Activated CD8-positive, alpha-beta memory T cell treated with anti-CD3 and anti-CD28 coated beads, Interleukin-2, amount 10 ng/mL, durations not matched to agents 7 days and 5 days (primary cell): ENCODE measurements around the gene CCNK. TPM values are rescaled to one million over a fixed set of nuclear protein-coding genes. Genes with fewer than 3 reads are reported as not detected.
A peak's percentile ranks its signal among the peaks of the same experiment; 100 is the strongest.

ENCODE experiments used
- ATAC-seq: fragments of 150-1000 bp; cut with Tn5 transposase; one replicate; pipeline ENCODE4 v1.10.0; 2021; ENCODE audit warnings: moderate library complexity
- CTCF ChIA-PET: fragments of 350-600 bp; sonication (Branson Sonifier 250); formaldehyde crosslinking; loops from one replicate; lab custom pipeline; 2021; ENCODE audit warnings: antibody characterized with exemption; lab: Charles Lee
- DNase-seq: peaks from one replicate; pipeline ENCODE4 v3.0.0-alpha.2; 2020
- H3K27ac Mint-ChIP-seq: one replicate; pipeline ENCODE4 v1.8.0; 2021; ENCODE audit warnings: mild to moderate bottlenecking, mixed read lengths
- H3K27me3 Mint-ChIP-seq: one replicate; pipeline ENCODE4 v1.8.0; 2021; ENCODE audit warnings: mixed read lengths
- H3K36me3 Mint-ChIP-seq: one replicate; pipeline ENCODE4 v1.8.0; 2021; ENCODE audit warnings: mild to moderate bottlenecking, mixed read lengths
- H3K4me1 Mint-ChIP-seq: one replicate; pipeline ENCODE4 v1.8.0; 2021; ENCODE audit warnings: mixed read lengths
- H3K4me3 Mint-ChIP-seq: one replicate; pipeline ENCODE4 v1.8.0; 2021; ENCODE audit warnings: mild to moderate bottlenecking, moderate library complexity, mixed read lengths
- H3K9me3 Mint-ChIP-seq: one replicate; pipeline ENCODE4 v1.8.0; 2022; ENCODE audit warnings: low read depth, mixed read lengths
- total RNA-seq, 2 experiments: library from RNA; stranded (reverse); gene quantifications; one replicate each; pipeline ENCODE4 v1.2.3, GENCODE V29; 2021

Gene CCNK
- total RNA-seq, 2 experiments from 2014 or later, result 82.9 to 84.3 TPM

DNA sequence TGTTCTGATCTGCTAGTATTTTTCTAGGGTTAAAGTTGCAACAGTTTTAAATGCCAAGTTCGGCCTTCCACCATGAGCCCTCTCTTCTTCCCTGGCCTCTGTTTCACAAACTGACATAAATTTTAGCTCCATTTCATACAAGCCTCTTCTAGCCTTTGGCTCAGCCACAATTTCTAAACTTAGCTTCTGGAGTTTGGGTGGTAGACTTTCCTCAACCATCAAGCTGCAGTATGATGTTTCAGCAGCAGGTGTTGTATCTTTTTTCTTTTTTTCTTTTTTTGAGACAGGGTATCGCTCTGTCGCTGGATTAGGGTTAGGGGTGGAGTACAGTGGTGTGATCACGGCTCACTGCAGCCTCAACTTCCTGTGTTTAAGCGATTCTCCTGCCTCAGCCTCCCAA lies 30.0 kb upstream of the CCNK start:
- Mint-ChIP-seq H3K4me1 (peaks cover 3% of the 10 kb centered on the region), H3K27me3 (no peaks in the 10 kb centered on the region), H3K27ac (peak overlapping the region; percentile 14), H3K4me3 (no peak overlapping the region), H3K9me3 (no peaks in the 10 kb centered on the region), H3K36me3 (peaks cover 25% of the 10 kb centered on the region)
- DNase-seq, result no peak
- ATAC-seq, result no peak
- CTCF ChIA-PET, result interaction anchor here (1.3 kb wide), 1 partner anchor 35 kb away, joined by 6 read pairs; no protein-coding TSS in a partner anchor

DNA sequence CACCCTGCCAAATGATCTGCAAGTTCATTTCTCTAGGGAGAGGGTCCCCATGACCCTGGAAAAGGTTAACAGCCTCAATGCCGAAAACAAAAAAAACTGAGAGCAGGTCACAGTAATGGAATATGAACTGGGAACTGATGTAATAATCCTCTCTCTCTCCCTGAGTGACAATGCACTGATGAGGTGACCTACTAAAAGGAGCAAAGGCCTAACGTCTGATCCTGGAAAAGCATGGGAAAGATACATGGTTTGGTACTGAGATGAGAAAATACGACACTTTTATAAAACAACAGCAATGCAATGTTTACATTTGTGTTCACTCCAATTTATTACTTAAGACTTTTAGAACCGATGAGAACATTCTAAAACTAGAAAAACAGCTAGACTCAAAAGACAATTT lies 28.2 kb upstream of the CCNK start:
- DNase-seq (no peak), ATAC-seq (no peak)
- Mint-ChIP-seq H3K27me3 (no peaks in the 10 kb centered on the region), H3K4me3 (no peak overlapping the region), H3K27ac (no peak overlapping the region), H3K4me1 (peaks cover 3% of the 10 kb centered on the region), H3K9me3 (no peaks in the 10 kb centered on the region), H3K36me3 (peaks cover 28% of the 10 kb centered on the region)
- CTCF ChIA-PET, result no interaction called here

DNA sequence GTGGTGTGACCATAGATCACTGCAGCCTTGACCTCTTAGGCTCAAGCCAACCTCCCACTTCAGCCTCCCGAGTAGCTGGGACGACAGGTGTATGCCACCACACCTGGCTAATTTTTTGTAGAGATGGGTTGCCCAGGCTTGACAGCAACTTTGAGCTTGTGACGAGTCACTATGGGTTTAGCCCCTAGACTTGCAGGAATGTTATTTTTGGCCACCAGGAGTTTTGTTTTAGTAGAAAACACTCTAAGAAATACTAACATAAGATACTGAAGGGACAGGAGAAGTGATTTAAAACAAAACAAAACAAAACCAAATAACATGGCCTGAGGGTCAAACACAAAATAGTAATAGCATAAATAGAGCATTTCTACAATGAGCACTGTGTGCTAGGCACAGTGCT lies 27.0 kb upstream of the CCNK start:
- Mint-ChIP-seq H3K36me3 (peaks cover 25% of the 10 kb centered on the region), H3K27me3 (no peaks in the 10 kb centered on the region), H3K9me3 (no peaks in the 10 kb centered on the region), H3K4me1 (peaks cover 3% of the 10 kb centered on the region), H3K4me3 (no peak overlapping the region), H3K27ac (no peak overlapping the region)
- no peak for DNase-seq
- no peak for ATAC-seq
- CTCF ChIA-PET, result interaction anchor here (0.5 kb wide), 1 partner anchor 130 kb away, joined by 3 read pairs; no protein-coding TSS in a partner anchor

DNA sequence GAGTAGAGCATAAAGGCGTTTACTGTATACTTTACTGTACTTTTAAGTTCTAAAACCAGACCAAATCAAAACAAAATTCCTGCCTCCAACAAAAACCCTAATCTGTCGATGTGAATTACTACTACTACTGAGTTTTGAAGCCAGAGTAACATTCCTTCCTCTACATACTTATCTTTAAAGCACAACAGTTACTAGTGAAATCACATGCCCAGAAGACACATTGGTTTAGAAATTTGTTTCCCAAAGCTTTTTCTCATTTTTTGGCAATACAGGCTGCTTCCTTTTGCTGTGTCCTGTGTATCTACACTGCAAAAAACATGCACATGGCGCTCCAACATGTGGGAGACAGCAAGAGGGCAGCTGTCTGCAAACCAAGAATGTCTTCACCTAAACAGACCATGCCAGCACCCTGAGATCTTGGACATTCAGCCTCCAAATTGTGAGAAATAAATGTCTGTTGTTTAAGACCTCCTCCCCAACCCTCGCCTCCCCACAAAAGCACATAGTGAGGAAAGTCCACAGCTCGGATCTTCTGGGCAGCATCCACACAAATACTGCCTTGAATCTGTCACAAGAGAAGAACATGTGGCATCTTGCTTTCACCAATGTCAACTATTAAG lies 21.6 kb upstream of the CCNK start:
- CTCF ChIA-PET, result no interaction called here
- Mint-ChIP-seq H3K4me1 (peaks cover 7% of the 10 kb centered on the region), H3K36me3 (peaks cover 40% of the 10 kb centered on the region), H3K27me3 (no peaks in the 10 kb centered on the region), H3K4me3 (no peak overlapping the region), H3K9me3 (no peaks in the 10 kb centered on the region), H3K27ac (no peak overlapping the region)
- ATAC-seq (no peak), DNase-seq (no peak)

DNA sequence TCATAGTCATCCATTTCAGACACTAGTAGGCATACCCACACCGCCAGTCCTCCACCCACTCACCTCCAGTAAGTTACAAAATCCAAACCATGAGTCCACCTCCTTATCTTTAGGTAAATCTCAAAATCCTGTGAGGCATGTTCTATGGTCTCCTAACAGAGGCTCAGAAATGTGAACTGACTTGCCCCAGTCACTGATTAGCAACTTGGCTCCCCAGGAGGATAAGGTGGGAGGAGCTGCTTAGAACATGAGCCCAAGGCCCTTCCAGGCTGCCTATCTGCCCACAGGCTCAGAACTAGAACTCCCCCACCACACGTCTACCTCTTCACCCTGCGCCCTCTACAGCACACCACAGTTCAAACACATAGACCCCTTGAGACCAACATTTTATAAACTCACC lies 20.4 kb upstream of the CCNK start:
- CTCF ChIA-PET, result interaction anchor here (0.8 kb wide), 1 partner anchor 11 kb away, joined by 3 read pairs; no protein-coding TSS in a partner anchor
- peaks cover 7% of the 10 kb centered on the region for H3K4me1 Mint-ChIP-seq
- H3K27ac Mint-ChIP-seq, result no peak overlapping the region
- DNase-seq (no peak), ATAC-seq (no peak)
- H3K9me3 Mint-ChIP-seq, result no peaks in the 10 kb centered on the region
- no peak overlapping the region for H3K4me3 Mint-ChIP-seq
- peaks cover 36% of the 10 kb centered on the region for H3K36me3 Mint-ChIP-seq
- no peaks in the 10 kb centered on the region for H3K27me3 Mint-ChIP-seq

DNA sequence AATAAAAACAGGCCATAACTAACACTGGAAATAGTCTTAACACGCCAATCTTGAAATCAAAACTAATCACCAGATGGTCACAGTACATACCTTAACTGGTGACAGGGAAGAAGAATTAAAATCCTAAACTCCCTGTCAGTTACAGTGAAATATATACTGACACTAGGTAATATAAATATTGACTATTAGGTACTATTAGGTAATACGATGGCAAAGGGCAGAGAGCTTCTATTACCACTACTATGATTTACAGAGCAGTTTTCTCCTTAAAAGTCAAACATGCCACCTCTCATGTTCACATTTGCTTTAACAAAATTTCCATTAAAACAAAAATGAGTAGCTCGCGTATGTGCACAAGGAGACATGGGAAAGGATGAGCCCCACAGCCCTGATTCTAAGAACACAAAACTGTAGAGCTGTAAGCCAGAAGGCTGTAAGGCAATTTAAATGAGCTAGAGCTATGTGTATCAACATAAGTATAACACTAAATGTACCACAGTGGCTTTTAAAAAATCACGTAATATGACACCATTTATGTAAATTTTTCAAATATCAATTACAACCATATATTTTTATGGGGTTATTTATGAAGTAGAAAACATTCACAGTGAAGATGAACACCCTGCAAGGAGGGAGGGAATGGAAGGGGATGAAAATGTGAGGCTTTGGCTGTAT lies 19.7 kb upstream of the CCNK start:
- peaks cover 34% of the 10 kb centered on the region for H3K36me3 Mint-ChIP-seq
- H3K4me1 Mint-ChIP-seq, result peaks cover 7% of the 10 kb centered on the region
- CTCF ChIA-PET, result interaction anchor here (0.8 to 1.1 kb wide), 2 partner anchors 10 to 46 kb away, joined by 3 read pairs; no protein-coding TSS in a partner anchor
- no peak overlapping the region for H3K4me3 Mint-ChIP-seq
- no peaks in the 10 kb centered on the region for H3K27me3 Mint-ChIP-seq
- ATAC-seq (no peak), DNase-seq (no peak)
- no peak overlapping the region for H3K27ac Mint-ChIP-seq
- no peaks in the 10 kb centered on the region for H3K9me3 Mint-ChIP-seq

DNA sequence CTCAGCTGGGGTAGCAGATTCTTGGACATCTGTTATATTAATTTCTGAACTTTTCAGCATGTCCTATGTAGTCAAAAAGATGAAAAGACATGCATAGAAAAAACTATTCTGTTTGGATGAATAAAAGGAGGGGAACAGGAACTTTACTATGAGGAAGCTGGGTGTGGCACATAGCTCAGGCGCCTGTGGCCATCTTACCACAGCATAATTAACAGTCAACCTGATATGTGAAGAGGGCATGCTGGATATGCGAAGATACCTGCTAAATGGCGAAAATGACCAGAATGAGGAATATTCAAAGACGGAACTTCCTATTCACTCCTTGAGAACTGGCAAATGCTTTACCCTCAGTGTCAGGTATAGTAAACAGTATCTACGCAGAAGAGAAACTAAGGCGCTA lies 19.0 kb upstream of the CCNK start:
- H3K36me3 Mint-ChIP-seq, result peaks cover 29% of the 10 kb centered on the region
- H3K4me3 Mint-ChIP-seq, result no peak overlapping the region
- ATAC-seq (no peak), DNase-seq (no peak)
- no peaks in the 10 kb centered on the region for H3K27me3 Mint-ChIP-seq
- peaks cover 7% of the 10 kb centered on the region for H3K4me1 Mint-ChIP-seq
- no peaks in the 10 kb centered on the region for H3K9me3 Mint-ChIP-seq
- no peak overlapping the region for H3K27ac Mint-ChIP-seq
- CTCF ChIA-PET, result interaction anchor here (1.1 kb wide), 1 partner anchor 46 kb away, joined by 3 read pairs; no protein-coding TSS in a partner anchor

DNA sequence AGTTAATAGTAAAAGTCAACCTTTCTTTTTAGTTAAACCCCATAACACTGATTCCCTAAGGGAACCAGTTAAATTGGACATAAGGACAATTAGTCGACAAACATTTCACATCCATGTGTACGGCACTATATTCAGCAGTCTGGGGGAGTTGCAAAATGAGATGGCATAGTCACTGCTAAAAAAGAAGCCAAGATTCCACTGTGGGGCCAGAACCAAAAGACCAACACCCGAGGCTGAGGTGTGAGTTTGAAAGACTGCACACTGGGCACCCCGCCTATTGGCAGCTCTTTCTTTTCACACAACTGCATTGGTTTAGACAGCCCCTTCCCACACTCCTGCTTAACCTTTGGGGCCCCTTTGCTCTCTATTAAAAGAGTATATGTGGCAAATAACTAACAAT lies 17.2 kb upstream of the CCNK start:
- no peak for ATAC-seq
- CTCF ChIA-PET, result no interaction called here
- H3K36me3 Mint-ChIP-seq, result peaks cover 25% of the 10 kb centered on the region
- H3K27ac Mint-ChIP-seq, result no peak overlapping the region
- DNase-seq, result no peak
- H3K4me1 Mint-ChIP-seq, result peaks cover 23% of the 10 kb centered on the region
- no peaks in the 10 kb centered on the region for H3K27me3 Mint-ChIP-seq
- no peaks in the 10 kb centered on the region for H3K9me3 Mint-ChIP-seq
- no peak overlapping the region for H3K4me3 Mint-ChIP-seq

DNA sequence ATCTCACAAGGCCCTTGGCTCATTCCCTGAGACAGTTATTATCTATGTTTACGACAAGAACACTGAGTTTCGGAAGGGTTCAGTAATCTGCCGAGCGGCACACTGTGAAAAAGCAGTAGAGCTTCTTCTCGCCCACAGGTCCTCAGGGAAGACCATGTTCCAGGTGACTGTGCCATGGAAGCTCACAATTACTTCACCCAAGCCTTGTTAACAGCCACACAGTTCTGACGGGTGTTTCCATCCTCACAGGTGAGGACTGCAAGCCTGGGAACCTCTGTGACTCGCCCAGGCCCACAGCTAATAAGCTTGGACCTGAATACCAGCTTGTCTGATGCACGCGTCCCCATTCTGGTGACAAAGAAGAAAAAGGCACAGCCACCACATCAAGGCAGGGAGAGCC lies 15.9 kb upstream of the CCNK start:
- no peak overlapping the region for H3K4me3 Mint-ChIP-seq
- ATAC-seq (no peak), DNase-seq (no peak)
- CTCF ChIA-PET, result interaction anchor here (1.6 kb wide), 1 partner anchor 16 kb away, joined by 5 read pairs; the partner anchor contains the start of genes CCNK and SETD3
- no peak overlapping the region for H3K27ac Mint-ChIP-seq
- H3K36me3 Mint-ChIP-seq, result peaks cover 21% of the 10 kb centered on the region
- peaks cover 31% of the 10 kb centered on the region for H3K4me1 Mint-ChIP-seq
- H3K27me3 Mint-ChIP-seq, result no peaks in the 10 kb centered on the region
- H3K9me3 Mint-ChIP-seq, result no peaks in the 10 kb centered on the region

DNA sequence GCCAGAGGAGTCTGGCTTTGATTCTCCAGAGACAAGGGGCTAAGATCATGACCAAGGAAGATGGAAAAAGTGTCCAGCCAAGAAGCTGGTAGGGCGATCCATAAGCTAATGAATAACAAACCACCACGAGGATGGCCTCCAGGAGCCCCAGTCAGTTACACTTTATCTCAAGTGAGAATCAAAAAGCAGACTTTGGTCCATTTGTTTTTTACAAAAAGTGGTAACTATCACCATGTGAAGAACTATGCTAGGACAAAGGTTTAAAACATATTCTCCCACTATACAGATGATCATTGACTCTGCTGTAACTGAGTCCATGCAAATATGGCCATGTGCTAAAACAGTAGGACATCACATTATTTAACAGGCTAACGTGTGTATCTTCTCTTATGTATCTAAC lies 14.5 kb upstream of the CCNK start:
- Mint-ChIP-seq H3K27ac (no peak overlapping the region), H3K27me3 (no peaks in the 10 kb centered on the region), H3K4me3 (no peak overlapping the region), H3K9me3 (no peaks in the 10 kb centered on the region), H3K4me1 (peaks cover 31% of the 10 kb centered on the region), H3K36me3 (peaks cover 17% of the 10 kb centered on the region)
- no peak for DNase-seq
- CTCF ChIA-PET, result no interaction called here
- ATAC-seq, result no peak

DNA sequence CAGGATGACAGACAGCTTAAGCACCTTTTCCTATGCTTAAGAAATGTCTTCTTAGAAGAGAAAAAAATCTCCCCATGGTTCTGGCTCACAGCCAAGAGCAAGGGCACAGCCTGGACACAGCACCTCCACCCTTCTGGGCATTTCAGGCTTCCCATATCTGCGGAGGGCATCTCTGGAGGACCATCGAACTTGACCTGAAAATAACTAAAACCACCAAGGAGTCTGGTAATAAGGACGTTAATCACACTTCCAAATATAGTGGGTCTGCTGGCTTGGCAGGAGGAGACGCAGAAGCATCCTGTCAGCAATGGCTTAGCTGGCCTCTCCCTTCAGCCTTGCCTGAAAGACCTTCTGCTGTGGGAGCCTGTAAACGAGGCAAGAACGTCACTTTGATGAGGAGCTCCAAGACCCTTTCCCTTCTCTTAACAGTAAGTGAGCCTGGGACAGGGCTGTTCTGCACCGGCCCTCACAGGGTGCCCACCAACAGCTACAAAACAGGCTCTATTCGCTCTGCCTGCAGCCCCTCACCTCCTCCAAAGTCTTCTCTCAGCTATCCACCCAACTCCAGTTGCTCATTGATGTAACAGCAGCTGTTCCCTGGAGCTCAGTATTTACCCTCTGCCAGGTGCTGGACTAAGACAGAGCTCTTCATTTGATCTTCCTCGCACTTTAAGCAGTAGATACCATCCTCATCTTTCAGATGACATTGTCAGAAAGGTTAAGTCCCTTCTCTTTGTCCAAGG lies 13.7 kb upstream of the CCNK start:
- Mint-ChIP-seq H3K4me1 (peaks cover 24% of the 10 kb centered on the region), H3K27me3 (no peaks in the 10 kb centered on the region), H3K27ac (no peak overlapping the region), H3K4me3 (no peak overlapping the region), H3K36me3 (peaks cover 10% of the 10 kb centered on the region), H3K9me3 (no peaks in the 10 kb centered on the region)
- CTCF ChIA-PET, result interaction anchor here (0.6 kb wide), 1 partner anchor 9 kb away, joined by 3 read pairs; no protein-coding TSS in a partner anchor
- DNase-seq (no peak), ATAC-seq (no peak)

DNA sequence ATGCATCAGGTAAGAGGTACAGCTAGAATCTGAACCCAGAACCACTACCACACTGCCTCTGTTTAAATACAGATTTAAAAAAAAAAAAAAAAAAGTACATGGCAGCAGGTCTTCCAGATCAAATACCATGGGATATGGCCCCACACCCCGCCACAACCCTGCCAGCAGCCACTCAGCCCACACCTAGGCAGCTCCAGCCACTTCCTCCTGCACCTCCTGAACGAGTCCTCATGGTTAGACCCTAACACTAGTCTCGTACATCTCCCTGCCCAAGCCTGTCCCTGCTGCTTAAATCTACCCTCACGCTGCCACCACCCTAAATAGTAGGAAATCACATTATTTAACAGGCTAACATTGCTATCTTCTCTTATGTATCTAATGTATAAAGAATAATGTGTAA lies 13.1 kb upstream of the CCNK start:
- H3K4me3 Mint-ChIP-seq, result no peak overlapping the region
- H3K4me1 Mint-ChIP-seq, result peaks cover 23% of the 10 kb centered on the region
- CTCF ChIA-PET, result no interaction called here
- H3K9me3 Mint-ChIP-seq, result no peaks in the 10 kb centered on the region
- peaks cover 7% of the 10 kb centered on the region for H3K36me3 Mint-ChIP-seq
- ATAC-seq, result no peak
- H3K27me3 Mint-ChIP-seq, result no peaks in the 10 kb centered on the region
- H3K27ac Mint-ChIP-seq, result no peak overlapping the region
- DNase-seq, result no peak

DNA sequence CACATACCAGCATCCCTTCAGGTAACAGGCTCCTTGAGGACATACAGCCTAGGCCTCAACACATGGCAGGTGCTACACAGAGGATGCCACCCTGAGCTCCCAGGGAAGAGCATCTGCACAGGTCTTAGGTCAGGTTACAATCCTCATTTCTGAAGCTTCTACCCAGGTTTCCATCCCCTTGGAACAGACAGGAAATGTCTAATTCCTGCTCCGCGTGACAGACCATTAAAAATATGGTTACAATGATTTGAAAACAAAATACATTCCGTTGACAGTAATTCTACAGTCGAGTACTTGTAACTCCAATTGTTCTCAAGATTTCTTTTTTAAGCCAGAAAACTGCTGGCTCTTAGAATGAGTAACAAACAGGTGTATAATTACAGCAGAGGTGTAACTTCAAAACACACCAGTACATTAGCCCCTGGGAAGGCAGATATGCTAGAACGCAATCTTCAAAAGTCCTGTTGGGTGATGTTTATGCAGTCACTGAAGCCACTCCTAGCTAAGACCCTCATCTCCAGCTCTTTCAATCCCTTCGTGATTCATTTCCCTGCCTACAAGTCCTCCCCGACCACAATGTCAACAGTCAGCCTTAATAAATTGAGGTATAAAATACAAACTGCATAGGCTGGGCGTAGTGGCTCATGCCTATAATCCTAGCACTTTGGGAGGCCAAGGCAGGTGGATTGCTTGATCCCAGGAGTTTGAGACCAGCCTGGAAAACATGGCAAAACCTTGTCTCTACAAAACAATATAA lies 12.2 kb upstream of the CCNK start:
- ATAC-seq, result no peak
- no peaks in the 10 kb centered on the region for H3K9me3 Mint-ChIP-seq
- H3K4me3 Mint-ChIP-seq, result no peak overlapping the region
- peaks cover 26% of the 10 kb centered on the region for H3K4me1 Mint-ChIP-seq
- no peaks in the 10 kb centered on the region for H3K27me3 Mint-ChIP-seq
- no peaks in the 10 kb centered on the region for H3K36me3 Mint-ChIP-seq
- no peak for DNase-seq
- CTCF ChIA-PET, result no interaction called here
- no peak overlapping the region for H3K27ac Mint-ChIP-seq
